SU-DHL-6 (cell line): Measurements from ENCODE around the gene VPS35L.

ENCODE experiments used
- CTCF ChIP-seq: fragments of 200-600 bp; sonication (generic); IDR thresholded peaks from one replicate; pipeline ENCODE4 v1.5.1; 2017; ENCODE audit warnings: antibody characterized with exemption, mild to moderate bottlenecking, low read length, moderate library complexity; ENCODE audit not compliant: insufficient read depth, poor library complexity, severe bottlenecking
- EZH2phosphoT487 ChIP-seq: fragments of 200-600 bp; sonication (generic), shearing (Covaris generic); conservative IDR thresholded peaks from 2 replicates; pipeline ENCODE4 v1.6.1; 2018; ENCODE audit warnings: mild to moderate bottlenecking, antibody characterized with exemption, low read length, moderate library complexity, mixed read lengths

GRCh38 chr16:19518388-19518787 lies 37.1 kb upstream of the VPS35L start:
- no peak for TF ChIP-seq CTCF
- no peak for TF ChIP-seq EZH2phosphoT487
